ENCODE results near the gene CACNA1H.

DNA sequence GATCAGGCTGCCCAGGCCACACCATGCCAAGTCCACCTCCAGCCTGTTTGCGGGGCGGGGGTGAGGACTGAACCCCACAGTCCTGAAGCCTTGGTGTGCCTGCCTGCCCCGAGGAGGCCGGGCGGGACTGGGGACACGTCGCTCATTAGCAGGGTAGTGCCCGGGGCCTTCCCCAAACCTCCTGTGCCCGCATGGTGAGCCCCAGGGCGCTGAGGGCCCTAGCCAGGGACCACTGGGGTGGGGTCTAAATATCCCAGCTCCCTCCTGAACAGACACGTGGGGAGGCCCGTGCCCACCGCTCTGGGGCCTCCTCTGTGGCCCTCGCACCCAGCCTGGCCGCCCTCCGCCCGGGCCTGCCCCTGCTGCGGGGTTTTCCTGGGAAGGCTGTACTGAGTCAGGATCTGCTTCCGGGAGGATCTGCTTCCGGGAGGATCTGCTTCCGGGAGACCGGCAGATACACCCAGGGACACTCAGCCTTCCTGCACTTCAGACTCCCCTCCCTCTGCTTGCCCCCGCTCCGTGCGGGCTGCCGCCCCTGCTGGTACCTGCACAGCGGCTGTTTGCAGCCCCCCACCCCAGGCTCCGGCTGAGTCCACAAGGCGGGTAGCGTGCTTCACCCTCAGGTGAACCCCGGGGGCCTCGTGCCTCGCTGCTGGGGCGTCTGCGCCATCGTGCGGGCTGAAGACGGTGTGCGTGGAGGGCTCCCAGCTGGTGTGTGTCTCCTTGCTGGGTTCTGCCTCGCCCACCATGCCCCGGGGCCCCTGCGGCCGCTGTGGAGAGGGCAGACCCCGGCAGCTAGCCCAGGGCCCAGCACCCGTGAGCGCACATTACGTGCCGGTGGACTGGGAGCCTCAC is 23.6 kb upstream of the CACNA1H start:
- TF ChIP-seq, protein P1, sequence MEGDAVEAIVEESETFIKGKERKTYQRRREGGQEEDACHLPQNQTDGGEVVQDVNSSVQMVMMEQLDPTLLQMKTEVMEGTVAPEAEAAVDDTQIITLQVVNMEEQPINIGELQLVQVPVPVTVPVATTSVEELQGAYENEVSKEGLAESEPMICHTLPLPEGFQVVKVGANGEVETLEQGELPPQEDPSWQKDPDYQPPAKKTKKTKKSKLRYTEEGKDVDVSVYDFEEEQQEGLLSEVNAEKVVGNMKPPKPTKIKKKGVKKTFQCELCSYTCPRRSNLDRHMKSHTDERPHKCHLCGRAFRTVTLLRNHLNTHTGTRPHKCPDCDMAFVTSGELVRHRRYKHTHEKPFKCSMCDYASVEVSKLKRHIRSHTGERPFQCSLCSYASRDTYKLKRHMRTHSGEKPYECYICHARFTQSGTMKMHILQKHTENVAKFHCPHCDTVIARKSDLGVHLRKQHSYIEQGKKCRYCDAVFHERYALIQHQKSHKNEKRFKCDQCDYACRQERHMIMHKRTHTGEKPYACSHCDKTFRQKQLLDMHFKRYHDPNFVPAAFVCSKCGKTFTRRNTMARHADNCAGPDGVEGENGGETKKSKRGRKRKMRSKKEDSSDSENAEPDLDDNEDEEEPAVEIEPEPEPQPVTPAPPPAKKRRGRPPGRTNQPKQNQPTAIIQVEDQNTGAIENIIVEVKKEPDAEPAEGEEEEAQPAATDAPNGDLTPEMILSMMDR (IDR thresholded peaks at IDR 0.05; ENCODE audit: low read depth, low read length) = no peak
- no peak for TF ChIP-seq EZH2phosphoT487 (IDR thresholded peaks at IDR 0.05; ENCODE audit: low read depth)

Measured in OCI-LY3 (cell line).